Right ventricle myocardium inferior (tissue), 1 donor: Measurements from ENCODE around the gene SNX32. TPM values are rescaled to one million over a fixed set of nuclear protein-coding genes. Genes with fewer than 3 reads are reported as not detected.
A peak's percentile ranks its signal among the peaks of the same experiment; 100 is the strongest.

Experiments
- ATAC-seq: fragments of 200-7000 bp; cut with Tn5 transposase; one replicate; pipeline ENCODE4 v1.9.1; 2020; ENCODE audit warnings: mild to moderate bottlenecking, moderate library complexity
- DNase-seq: peaks from one replicate; pipeline ENCODE4 v3.0.0; 2021; ENCODE audit errors: missing footprints
- intact Hi-C: fragments of 100-400 bp; cut with DNase I; formaldehyde crosslinking; loops from one replicate; pipeline ENCODE4 v1.11.0; 2022
- total RNA-seq: library from RNA; stranded (reverse); fragmentation: NEBNext Ultra II Directional; extraction: Animal tissue kit (Norgen Biotek cat#: 25700); gene quantifications from one replicate; pipeline ENCODE4 v1.2.1, GENCODE V29; 2021
- donor health status: DM: no; HTN: yes; CAD: no; lungs with severe emphysema.

SNX32 gene
- total RNA-seq, 1 donor from 2014 or later = not detected

- intact Hi-C loops = no loop called here
- DNase-seq (peak; percentile 21), ATAC-seq (no peak)
Observed at GRCh38 chr11:65861533-65862183, 27.9 kb downstream of the SNX32 start.

- DNase-seq = peak; percentile 20
- no peak for ATAC-seq
- intact Hi-C loops = no loop called here
Observed at GRCh38 chr11:65862191-65862735, 28.5 kb downstream of the SNX32 start.

- ATAC-seq = no peak
- intact Hi-C loops = no loop called here
- DNase-seq = peak; percentile 62
Observed at GRCh38 chr11:65862941-65863888, 29.5 kb downstream of the SNX32 start.

GRCh38 chr11:65863889-65864705, 30.3 kb downstream of the SNX32 start:
- intact Hi-C loops = no loop called here
- ATAC-seq (no peak), DNase-seq (peak; percentile 58)

- peak; percentile 45 for DNase-seq
- no peak for ATAC-seq
- intact Hi-C loops = no loop called here
Observed at GRCh38 chr11:65864706-65865471, 31.1 kb downstream of the SNX32 start.

GRCh38 chr11:65865550-65866172, 31.9 kb downstream of the SNX32 start:
- peak; percentile 25 for DNase-seq
- intact Hi-C loops = no loop called here
- ATAC-seq = no peak

- no peak for ATAC-seq
- intact Hi-C loops = no loop called here
- DNase-seq = peak; percentile 17
Observed at GRCh38 chr11:65866509-65867283, 32.9 kb downstream of the SNX32 start.

- ATAC-seq (no peak), DNase-seq (peak; percentile 59)
- intact Hi-C loops = no loop called here
Observed at GRCh38 chr11:65867284-65868071, 33.7 kb downstream of the SNX32 start.

GRCh38 chr11:65868076-65868667, 34.4 kb downstream of the SNX32 start:
- DNase-seq (peak; percentile 64), ATAC-seq (no peak)
- intact Hi-C loops = no loop called here

GRCh38 chr11:65868907-65869306, 35.1 kb downstream of the SNX32 start:
- ATAC-seq (no peak), DNase-seq (no peak)

GRCh38 chr11:65869643-65870306, 36.0 kb downstream of the SNX32 start:
- intact Hi-C loops = no loop called here
- DNase-seq = peak; percentile 57
- ATAC-seq = no peak

More at GRCh38 chr11:65868907-65869306, 35.1 kb downstream of the SNX32 start:
- intact Hi-C loops = no loop called here

- intact Hi-C loops = no loop called here
- ATAC-seq = no peak
- no peak for DNase-seq
Observed at GRCh38 chr11:65870307-65870658, 36.5 kb downstream of the SNX32 start.

GRCh38 chr11:65870706-65871681, 37.2 kb downstream of the SNX32 start:
- ATAC-seq = no peak
- intact Hi-C loops = no loop called here
- peak; percentile 73 for DNase-seq

- intact Hi-C loops = no loop called here
- DNase-seq (peak; percentile 45), ATAC-seq (peak; percentile 1)
Observed at GRCh38 chr11:65871811-65872548, 38.2 kb downstream of the SNX32 start.
